ENCODE data around the gene LRRC30.
A peak's percentile ranks its signal among the peaks of the same experiment; 100 is the strongest.
"Not testable (repeated sequence)": the region's sequence is repeated elsewhere in the genome, so short reads cannot be mapped to it uniquely, and the experiment has no call there.

LRRC30 gene

GRCh38 chr18:7230626-7231349 lies at the start of gene LRRC30:
Gene LRRC30 (plus strand): TSS chr18:7231089. CDS start chr18:7231139, 50 bp downstream.
- no peak for DNase-seq (ENCODE audit: low spot score)

GRCh38 chr18:7185701-7186100 lies 45.2 kb upstream of the LRRC30 start:
- DNase-seq (ENCODE audit: low spot score), result no peak

GRCh38 chr18:7190547-7191156 lies 40.2 kb upstream of the LRRC30 start:
- DNase-seq (ENCODE audit: low spot score), result no peak

- DNase-seq (ENCODE audit: low spot score), result no peak
These were observed 39.2 kb upstream of the LRRC30 start for GRCh38 chr18:7191736-7192135.

- no peak for DNase-seq (ENCODE audit: low spot score)
These were observed 35.6 kb upstream of the LRRC30 start for GRCh38 chr18:7195266-7195665.

GRCh38 chr18:7196421-7196820 lies 34.5 kb upstream of the LRRC30 start:
- no peak for DNase-seq (ENCODE audit: low spot score)

GRCh38 chr18:7197854-7198253 lies 33.0 kb upstream of the LRRC30 start:
- no peak for DNase-seq (ENCODE audit: low spot score)

- DNase-seq (ENCODE audit: low spot score), result no peak
These were observed 32.6 kb upstream of the LRRC30 start for GRCh38 chr18:7198326-7198725.

- DNase-seq (ENCODE audit: low spot score), result no peak
These were observed 29.8 kb upstream of the LRRC30 start for GRCh38 chr18:7201096-7201495.

GRCh38 chr18:7202169-7202568 lies 28.7 kb upstream of the LRRC30 start:
- no peak for DNase-seq (ENCODE audit: low spot score)

GRCh38 chr18:7203601-7204000 lies 27.3 kb upstream of the LRRC30 start:
- not testable (repeated sequence) for DNase-seq (ENCODE audit: low spot score)

GRCh38 chr18:7205346-7205745 lies 25.5 kb upstream of the LRRC30 start:
- DNase-seq (ENCODE audit: low spot score), result no peak

GRCh38 chr18:7206217-7206616 lies 24.7 kb upstream of the LRRC30 start:
- DNase-seq (ENCODE audit: low spot score), result no peak

GRCh38 chr18:7207366-7207915 lies 23.4 kb upstream of the LRRC30 start:
- no peak for DNase-seq (ENCODE audit: low spot score)

- peak; percentile 75 for DNase-seq (ENCODE audit: low spot score)
These were observed 9.3 kb upstream of the LRRC30 start for GRCh38 chr18:7221424-7222155.

GRCh38 chr18:7224198-7224597 lies 6.7 kb upstream of the LRRC30 start:
- DNase-seq (ENCODE audit: low spot score), result no peak

GRCh38 chr18:7232218-7232617 lies 1.3 kb downstream of the LRRC30 start:
- no peak for DNase-seq (ENCODE audit: low spot score)

- no peak for DNase-seq (ENCODE audit: low spot score)
These were observed 2.4 kb downstream of the LRRC30 start for GRCh38 chr18:7233134-7233810.

- DNase-seq (ENCODE audit: low spot score), result no peak
These were observed 3.2 kb downstream of the LRRC30 start for GRCh38 chr18:7234091-7234490.

- no peak for DNase-seq (ENCODE audit: low spot score)
These were observed 4.1 kb downstream of the LRRC30 start for GRCh38 chr18:7234956-7235355.

GRCh38 chr18:7236072-7236471 lies 5.2 kb downstream of the LRRC30 start:
- DNase-seq (ENCODE audit: low spot score), result no peak

GRCh38 chr18:7236933-7237332 lies 6.0 kb downstream of the LRRC30 start:
- no peak for DNase-seq (ENCODE audit: low spot score)
